HepG2 (cell line): ENCODE measurements around the gene PTK7. TPM values are rescaled to one million over a fixed set of nuclear protein-coding genes. Genes with fewer than 3 reads are reported as not detected.
A peak's percentile ranks its signal among the peaks of the same experiment; 100 is the strongest.

Source experiments
- ELF1 ChIP-seq: sonication (generic); formaldehyde crosslinking; IDR thresholded peaks from 2 replicates; pipeline ENCODE4 v1.4.0; 2020; ENCODE audit warnings: missing genetic modification reagents
- JDP2 ChIP-seq: sonication (generic); formaldehyde crosslinking; IDR thresholded peaks from 2 replicates; pipeline ENCODE4 v1.8.1; 2022; ENCODE audit warnings: missing genetic modification reagents, borderline replicate concordance
- MAFF ChIP-seq: IDR thresholded peaks from 2 replicates; pipeline ENCODE4 v1.6.1; 2011; ENCODE audit warnings: low read depth, low read length, improper control_type of control experiment
- MED1 ChIP-seq: sonication (generic); formaldehyde crosslinking; IDR thresholded peaks from 2 replicates; pipeline ENCODE4 v1.4.0; 2020; ENCODE audit warnings: missing genetic modification reagents
- MIXL1 ChIP-seq: IDR thresholded peaks from 2 replicates; pipeline ENCODE4 v1.6.1; 2016
- NCOA1 ChIP-seq: sonication (generic); formaldehyde crosslinking; IDR thresholded peaks from 2 replicates; pipeline ENCODE4 v1.9.0; 2021; ENCODE audit warnings: missing genetic modification reagents
- PAF1 ChIP-seq: IDR thresholded peaks from 2 replicates; pipeline ENCODE4 v1.6.1; 2016; ENCODE audit warnings: missing genetic modification reagents, missing compliant biosample characterization
- RCOR2 ChIP-seq: IDR thresholded peaks from 2 replicates; pipeline ENCODE4 v1.6.1; 2016; ENCODE audit warnings: missing biosample characterization, missing genetic modification reagents
- RNF2 ChIP-seq: fragments of 450-650 bp; conservative IDR thresholded peaks from 2 replicates; pipeline ENCODE4 v1.6.1; 2016; ENCODE audit warnings: low read depth
- SMAD1 ChIP-seq: sonication (generic); formaldehyde crosslinking; IDR thresholded peaks from 2 replicates; pipeline ENCODE4 v1.4.0; 2020; ENCODE audit warnings: missing genetic modification reagents, low read depth, mild to moderate bottlenecking, borderline replicate concordance
- TBP ChIP-seq: sonication (generic); formaldehyde crosslinking; IDR thresholded peaks from 2 replicates; pipeline ENCODE4 v1.5.0; 2020; ENCODE audit warnings: missing genetic modification reagents
- ZNF12 ChIP-seq: sonication (generic); formaldehyde crosslinking; IDR thresholded peaks from 2 replicates; pipeline ENCODE4 v1.5.0; 2020; ENCODE audit warnings: missing genetic modification reagents
- ZNF124 ChIP-seq: sonication (generic); formaldehyde crosslinking; IDR thresholded peaks from 2 replicates; pipeline ENCODE4 v1.4.0; 2020; ENCODE audit warnings: missing genetic modification reagents
- ZNF225 ChIP-seq: sonication (generic); formaldehyde crosslinking; IDR thresholded peaks from 2 replicates; pipeline ENCODE4 v1.4.0; 2020; ENCODE audit warnings: mild to moderate bottlenecking, missing genetic modification reagents
- ZNF264 ChIP-seq: sonication (generic); formaldehyde crosslinking; IDR thresholded peaks from 2 replicates; pipeline ENCODE4 v1.4.0; 2020; ENCODE audit warnings: missing genetic modification reagents
- ZNF431 ChIP-seq: sonication (generic); formaldehyde crosslinking; IDR thresholded peaks from 2 replicates; pipeline ENCODE4 v1.9.0; 2022; ENCODE audit warnings: missing genetic modification reagents, low read depth, mild to moderate bottlenecking, borderline replicate concordance
- ZNF546 ChIP-seq: sonication (generic); formaldehyde crosslinking; conservative IDR thresholded peaks from 2 replicates; pipeline ENCODE4 v1.8.1; 2023; ENCODE audit warnings: mild to moderate bottlenecking, missing genetic modification reagents
- ZNF572 ChIP-seq: sonication (generic); formaldehyde crosslinking; IDR thresholded peaks from 2 replicates; pipeline ENCODE4 v1.5.1; 2020; ENCODE audit warnings: mild to moderate bottlenecking, missing genetic modification reagents
- ZSCAN12 ChIP-seq: sonication (generic); formaldehyde crosslinking; IDR thresholded peaks from 2 replicates; pipeline ENCODE4 v1.9.0; 2021; ENCODE audit warnings: mild to moderate bottlenecking, missing genetic modification reagents
- ZSCAN25 ChIP-seq: sonication (generic); formaldehyde crosslinking; IDR thresholded peaks from 2 replicates; pipeline ENCODE4 v1.8.0; 2022; ENCODE audit warnings: mild to moderate bottlenecking, missing genetic modification reagents
- polyA plus RNA-seq, 8 experiments: library from polyadenylated mRNA; depleted of rRNA in 3 of 8; stranded (reverse) in 7 of 8; unstranded in 1 of 8; fragments of >200 nt; fragmentation: Illumina TruSeq in 4 of 8; extraction: Trizol in 4 of 8; gene quantifications; 2 replicates each; pipeline versions ENCODE4 v1.2.1 to v1.2.3, GENCODE V29; 2011 to 2016; ENCODE audit warnings: low read depth in 4 of 8, missing spikeins in 1 of 8, mixed read lengths in 1 of 8; ENCODE audit not compliant: insufficient read depth in 1 of 8
- total RNA-seq, 5 experiments: library from RNA; depleted of rRNA; stranded (reverse); fragments of >200 nt; fragmentation: Illumina TruSeq; extraction: Trizol; gene quantifications; 2 replicates each; pipeline ENCODE4 v1.2.3, GENCODE V29; 2016; ENCODE audit warnings: low read depth in 1 of 5
- TF ChIP-seq, protein P1 (sequence below): sonication (generic); formaldehyde crosslinking; IDR thresholded peaks from 2 replicates; pipeline ENCODE4 v1.5.0; 2020; ENCODE audit warnings: missing genetic modification reagents, mild to moderate bottlenecking, borderline replicate concordance
- TF ChIP-seq, protein P2 (sequence below): sonication (generic); formaldehyde crosslinking; IDR thresholded peaks from 2 replicates; pipeline ENCODE4 v1.9.0; 2022; ENCODE audit warnings: missing genetic modification reagents, mild to moderate bottlenecking, borderline replicate concordance
- TF ChIP-seq, protein P3 (sequence below): sonication (generic); formaldehyde crosslinking; IDR thresholded peaks from 2 replicates; pipeline ENCODE4 v1.5.1; 2020; ENCODE audit warnings: missing genetic modification reagents, mild to moderate bottlenecking, borderline replicate concordance
- TF ChIP-seq, protein P4 (sequence below): sonication (generic); formaldehyde crosslinking; IDR thresholded peaks from 2 replicates; pipeline ENCODE4 v1.9.0; 2021; ENCODE audit warnings: missing genetic modification reagents, mild to moderate bottlenecking, borderline replicate concordance

Gene PTK7
- total and polyA plus RNA-seq, 2 of the 13 experiments (the other 11 are each of a cell fraction or from before 2014, with no cell fraction given): 98.5 to 99.8 TPM

DNA sequence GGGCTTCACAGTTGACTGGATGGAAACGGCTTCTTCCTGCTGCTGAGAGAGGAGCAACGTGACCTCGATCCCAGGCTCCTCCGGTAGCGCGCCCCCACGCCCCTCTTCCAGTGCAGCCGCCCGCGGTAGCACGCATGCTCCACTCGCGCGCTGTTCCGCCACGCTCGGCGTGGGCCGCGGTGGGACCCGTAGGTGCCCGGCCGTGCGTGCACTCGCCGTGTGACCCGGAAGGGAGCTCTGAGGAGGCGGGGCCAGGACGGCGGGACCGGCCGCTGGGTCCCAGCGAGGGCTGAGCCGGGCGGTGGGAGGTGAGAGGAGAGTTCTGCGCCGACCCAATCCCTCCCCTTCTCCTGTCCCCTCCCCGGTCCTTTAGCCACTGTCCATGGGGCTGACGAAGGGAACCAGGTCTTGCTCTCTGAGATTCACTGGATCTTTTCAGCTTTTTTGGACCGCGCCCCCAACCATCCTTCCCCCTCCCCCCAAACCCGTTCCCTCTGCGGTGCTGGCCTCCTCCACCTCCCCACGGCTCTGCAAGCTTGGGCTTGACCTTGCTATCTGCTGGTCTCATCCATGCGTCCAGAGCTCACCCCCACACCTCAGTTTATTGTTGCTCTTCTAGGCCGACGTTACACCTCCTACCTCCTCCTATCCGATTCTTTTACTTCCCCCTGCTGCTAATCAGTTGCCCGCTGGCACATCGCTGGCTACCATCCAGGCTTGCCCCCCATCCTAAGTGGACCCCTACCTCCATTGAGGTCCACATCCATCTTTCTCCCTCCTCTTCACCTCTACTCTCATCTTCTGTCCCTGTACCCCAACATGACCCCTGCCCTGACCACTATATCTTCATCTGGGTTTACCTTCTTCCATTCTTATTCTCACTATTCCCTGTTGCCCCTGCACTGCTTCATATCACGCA is 106.1 kb downstream of the PTK7 start, which contains the start of gene CUL9 (continued):
- TF ChIP-seq ZNF546 (CRISPR knock-in tag) (no peak), MIXL1 (CRISPR knock-in tag) (peak; percentile 75; the same call in 1 of the 2 replicates), ZNF12 (CRISPR knock-in tag) (peak; percentile 74; the same call in 1 of the 2 replicates), ZNF572 (CRISPR knock-in tag) (no peak), ZNF264 (CRISPR knock-in tag) (no peak; the same call in 1 of the 2 replicates), RCOR2 (peak; percentile 52), ELF1 (CRISPR knock-in tag) (peak; percentile 97), SMAD1 (CRISPR knock-in tag) (peak; percentile 43; the same call in 1 of the 2 replicates), MAFF (no peak), RNF2 (0 out of 2 replicates have a peak, but pooled peaks have one; percentile 71), TBP (no peak), ZSCAN12 (CRISPR knock-in tag) (no peak), NCOA1 (CRISPR knock-in tag) (0 out of 2 replicates have a peak, but pooled peaks have one; percentile 49), ZSCAN25 (CRISPR knock-in tag) (peak; percentile 71), MED1 (CRISPR knock-in tag) (peak; percentile 69), JDP2 (CRISPR knock-in tag) (no peak), ZNF225 (CRISPR knock-in tag) (peak; percentile 41; the same call in 1 of the 2 replicates), ZNF124 (peak; percentile 92), PAF1 (no peak), ZNF431 (peak; percentile 87; the same call in 1 of the 2 replicates)
- TF ChIP-seq, protein P1, sequence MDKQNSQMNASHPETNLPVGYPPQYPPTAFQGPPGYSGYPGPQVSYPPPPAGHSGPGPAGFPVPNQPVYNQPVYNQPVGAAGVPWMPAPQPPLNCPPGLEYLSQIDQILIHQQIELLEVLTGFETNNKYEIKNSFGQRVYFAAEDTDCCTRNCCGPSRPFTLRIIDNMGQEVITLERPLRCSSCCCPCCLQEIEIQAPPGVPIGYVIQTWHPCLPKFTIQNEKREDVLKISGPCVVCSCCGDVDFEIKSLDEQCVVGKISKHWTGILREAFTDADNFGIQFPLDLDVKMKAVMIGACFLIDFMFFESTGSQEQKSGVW (CRISPR knock-in tag): no peak
- TF ChIP-seq, protein P2, sequence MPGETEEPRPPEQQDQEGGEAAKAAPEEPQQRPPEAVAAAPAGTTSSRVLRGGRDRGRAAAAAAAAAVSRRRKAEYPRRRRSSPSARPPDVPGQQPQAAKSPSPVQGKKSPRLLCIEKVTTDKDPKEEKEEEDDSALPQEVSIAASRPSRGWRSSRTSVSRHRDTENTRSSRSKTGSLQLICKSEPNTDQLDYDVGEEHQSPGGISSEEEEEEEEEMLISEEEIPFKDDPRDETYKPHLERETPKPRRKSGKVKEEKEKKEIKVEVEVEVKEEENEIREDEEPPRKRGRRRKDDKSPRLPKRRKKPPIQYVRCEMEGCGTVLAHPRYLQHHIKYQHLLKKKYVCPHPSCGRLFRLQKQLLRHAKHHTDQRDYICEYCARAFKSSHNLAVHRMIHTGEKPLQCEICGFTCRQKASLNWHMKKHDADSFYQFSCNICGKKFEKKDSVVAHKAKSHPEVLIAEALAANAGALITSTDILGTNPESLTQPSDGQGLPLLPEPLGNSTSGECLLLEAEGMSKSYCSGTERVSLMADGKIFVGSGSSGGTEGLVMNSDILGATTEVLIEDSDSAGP: peak; percentile 96
- TF ChIP-seq, protein P3, sequence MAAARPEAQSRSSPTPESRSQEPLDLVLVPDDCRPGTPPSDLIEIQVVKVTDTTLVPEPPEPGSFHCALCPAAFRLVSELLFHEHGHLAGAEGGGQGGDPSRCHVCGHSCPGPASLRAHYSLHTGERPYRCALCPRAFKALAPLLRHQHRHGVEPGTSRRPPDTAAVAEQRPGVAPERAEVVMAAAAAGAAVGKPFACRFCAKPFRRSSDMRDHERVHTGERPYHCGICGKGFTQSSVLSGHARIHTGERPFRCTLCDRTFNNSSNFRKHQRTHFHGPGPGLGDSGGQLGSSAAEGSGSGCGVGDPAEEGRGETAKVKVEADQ: 0 out of 2 replicates have a peak, but pooled peaks have one; percentile 35
- TF ChIP-seq, protein P4, sequence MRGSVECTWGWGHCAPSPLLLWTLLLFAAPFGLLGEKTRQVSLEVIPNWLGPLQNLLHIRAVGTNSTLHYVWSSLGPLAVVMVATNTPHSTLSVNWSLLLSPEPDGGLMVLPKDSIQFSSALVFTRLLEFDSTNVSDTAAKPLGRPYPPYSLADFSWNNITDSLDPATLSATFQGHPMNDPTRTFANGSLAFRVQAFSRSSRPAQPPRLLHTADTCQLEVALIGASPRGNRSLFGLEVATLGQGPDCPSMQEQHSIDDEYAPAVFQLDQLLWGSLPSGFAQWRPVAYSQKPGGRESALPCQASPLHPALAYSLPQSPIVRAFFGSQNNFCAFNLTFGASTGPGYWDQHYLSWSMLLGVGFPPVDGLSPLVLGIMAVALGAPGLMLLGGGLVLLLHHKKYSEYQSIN (CRISPR knock-in tag): 0 out of 2 replicates have a peak, but pooled peaks have one; percentile 50
